ENCODE data around the gene UBL4B.

Gene UBL4B

GRCh38 chr1:110159168-110159567 is 46.9 kb downstream of the UBL4B start:
- DNase-seq = no peak

- no peak for DNase-seq
Observed at GRCh38 chr1:110160538-110161100, 48.4 kb downstream of the UBL4B start.

GRCh38 chr1:110161165-110161564 is 48.9 kb downstream of the UBL4B start:
- DNase-seq = no peak

- no peak for DNase-seq
Observed at GRCh38 chr1:110161849-110162248, 49.6 kb downstream of the UBL4B start.

Data from effector CD8-positive, alpha-beta T cell (primary cell).